HuH-7 (cell line): Measurements from ENCODE around the gene YIPF3.
"Not testable (repeated sequence)": the region's sequence is repeated elsewhere in the genome, so short reads cannot be mapped to it uniquely, and the experiment has no call there.

Experiments
- DNase-seq: peaks from one replicate; pipeline ENCODE4 v3.0.0; 2011; ENCODE audit warnings: low spot score

The YIPF3 gene

GRCh38 chr6:43491750-43492661, 24.7 kb downstream of the YIPF3 start:
- DNase-seq, result no peak

- no peak for DNase-seq
Measured at GRCh38 chr6:43490523-43490939, 26.2 kb downstream of the YIPF3 start.

GRCh38 chr6:43489277-43490072, 27.3 kb downstream of the YIPF3 start:
- no peak for DNase-seq

- DNase-seq, result no peak
Measured at GRCh38 chr6:43488667-43489276, 28.0 kb downstream of the YIPF3 start.

- no peak for DNase-seq
Measured at GRCh38 chr6:43481591-43482236, 35.0 kb downstream of the YIPF3 start.

- no peak for DNase-seq
Measured at GRCh38 chr6:43481075-43481474, 35.7 kb downstream of the YIPF3 start.

- no peak for DNase-seq
Measured at GRCh38 chr6:43478008-43478372, 38.7 kb downstream of the YIPF3 start.

GRCh38 chr6:43477235-43478007, 39.3 kb downstream of the YIPF3 start, which contains the start of gene TJAP1:
TSS of gene TJAP1 (plus strand) at chr6:43477570. CDS start at chr6:43499002, 21,432 bp downstream.
- peak; percentile 79 for DNase-seq

GRCh38 chr6:43476746-43477145, 40.0 kb downstream of the YIPF3 start:
- no peak for DNase-seq

- DNase-seq, result no peak
Measured at GRCh38 chr6:43475516-43475915, 41.2 kb downstream of the YIPF3 start.

- DNase-seq, result no peak
Measured at GRCh38 chr6:43472515-43472914, 44.2 kb downstream of the YIPF3 start.

- DNase-seq, result no peak
Measured at GRCh38 chr6:43471399-43471798, 45.3 kb downstream of the YIPF3 start.

- no peak for DNase-seq
Measured at GRCh38 chr6:43469947-43470346, 46.8 kb downstream of the YIPF3 start.

GRCh38 chr6:43468748-43469681, 47.7 kb downstream of the YIPF3 start:
- DNase-seq, result no peak

GRCh38 chr6:43468240-43468639, 48.5 kb downstream of the YIPF3 start:
- DNase-seq, result no peak

- no peak for DNase-seq
Measured at GRCh38 chr6:43467752-43468151, 49.0 kb downstream of the YIPF3 start.

- not testable (repeated sequence) for DNase-seq
Measured at GRCh38 chr6:43467265-43467664, 49.5 kb downstream of the YIPF3 start.

GRCh38 chr6:43465948-43466347, 50.8 kb downstream of the YIPF3 start:
- no peak for DNase-seq

- DNase-seq, result no peak
Measured at GRCh38 chr6:43464337-43464736, 52.4 kb downstream of the YIPF3 start.

- no peak for DNase-seq
Measured at GRCh38 chr6:43461936-43462335, 54.8 kb downstream of the YIPF3 start.
